Mesendoderm (in vitro differentiated cells): Measurements from ENCODE around the gene SH2B2.
A peak's percentile ranks its signal among the peaks of the same experiment; 100 is the strongest.

Source experiments
- DNase-seq: peaks from one replicate; pipeline ENCODE4 v3.0.0; 2013
- H2AK5ac ChIP-seq: 2 replicates; pipeline ENCODE4 v1.6.1; 2013; ENCODE audit warnings: low read length, inconsistent platforms
- H2BK120ac ChIP-seq: 2 replicates; pipeline ENCODE4 v1.6.1; 2013; ENCODE audit warnings: low read depth, mild to moderate bottlenecking, low read length, moderate library complexity, mixed read lengths
- H2BK15ac ChIP-seq: replicated peaks from 2 replicates; pipeline ENCODE4 v1.6.1; 2013; ENCODE audit warnings: low read depth, mild to moderate bottlenecking, moderate library complexity
- H2BK5ac ChIP-seq: 2 replicates; pipeline ENCODE4 v1.6.1; 2013; ENCODE audit warnings: low read length, inconsistent platforms
- H3K18ac ChIP-seq: 2 replicates; pipeline ENCODE4 v1.6.1; 2013; ENCODE audit warnings: mild to moderate bottlenecking, low read length, mixed read lengths
- H3K23ac ChIP-seq: one replicate; pipeline ENCODE4 v1.6.1; 2013; ENCODE audit warnings: low read length
- H3K27ac ChIP-seq: 2 replicates; pipeline ENCODE4 v1.5.1; 2013; ENCODE audit warnings: low read depth, mild to moderate bottlenecking, inconsistent platforms, low read length, moderate library complexity
- H3K27me3 ChIP-seq: 2 replicates; pipeline ENCODE4 v1.6.1; 2013; ENCODE audit warnings: low read length, control low read depth, mild to moderate bottlenecking, inconsistent platforms; ENCODE audit not compliant: insufficient read depth, poor library complexity
- H3K36me3 ChIP-seq: 2 replicates; pipeline ENCODE4 v1.6.1; 2013; ENCODE audit warnings: low read length, inconsistent platforms; ENCODE audit not compliant: control insufficient read depth, insufficient read depth
- H3K4ac ChIP-seq: one replicate; pipeline ENCODE4 v1.6.1; 2013; ENCODE audit warnings: low read depth, mild to moderate bottlenecking, low read length, moderate library complexity
- H3K4me1 ChIP-seq: 2 replicates; pipeline ENCODE4 v1.6.1; 2013; ENCODE audit warnings: low read depth, low read length, inconsistent platforms; ENCODE audit not compliant: control insufficient read depth
- H3K4me2 ChIP-seq: 2 replicates; pipeline ENCODE4 v1.6.1; 2013; ENCODE audit warnings: low read length
- H3K4me3 ChIP-seq: 2 replicates; pipeline ENCODE4 v1.5.1; 2013; ENCODE audit warnings: mild to moderate bottlenecking, low read length
- H3K56ac ChIP-seq: one replicate; pipeline ENCODE4 v1.6.1; 2013; ENCODE audit warnings: low read length
- H3K79me1 ChIP-seq: 2 replicates; pipeline ENCODE4 v1.6.1; 2013; ENCODE audit warnings: low read length, inconsistent platforms
- H3K79me2 ChIP-seq: 2 replicates; pipeline ENCODE4 v1.6.1; 2013; ENCODE audit warnings: mild to moderate bottlenecking, low read length; ENCODE audit not compliant: control insufficient read depth, insufficient read depth
- H3K9ac ChIP-seq: 2 replicates; pipeline ENCODE4 v1.6.1; 2013; ENCODE audit warnings: low read length, inconsistent platforms
- H4K5ac ChIP-seq: one replicate; pipeline ENCODE4 v1.6.1; 2013; ENCODE audit warnings: low read length
- H4K8ac ChIP-seq: one replicate; pipeline ENCODE4 v1.6.1; 2013; ENCODE audit warnings: low read depth, mild to moderate bottlenecking, control low read depth, low read length, moderate library complexity
- WGBS: extraction: QIAGEN DNeasy Blood & Tissue Kit; methylation state at CpG from one replicate; pipeline ENCODE4 v1.1.7; 2013; ENCODE audit warnings: low lambda C conversion rate, missing lambda C conversion rate; ENCODE audit not compliant: insufficient coverage; ENCODE audit errors: extremely low coverage; 5-methylcytosine and 5-hydroxymethylcytosine counted together

The SH2B2 gene

DNA sequence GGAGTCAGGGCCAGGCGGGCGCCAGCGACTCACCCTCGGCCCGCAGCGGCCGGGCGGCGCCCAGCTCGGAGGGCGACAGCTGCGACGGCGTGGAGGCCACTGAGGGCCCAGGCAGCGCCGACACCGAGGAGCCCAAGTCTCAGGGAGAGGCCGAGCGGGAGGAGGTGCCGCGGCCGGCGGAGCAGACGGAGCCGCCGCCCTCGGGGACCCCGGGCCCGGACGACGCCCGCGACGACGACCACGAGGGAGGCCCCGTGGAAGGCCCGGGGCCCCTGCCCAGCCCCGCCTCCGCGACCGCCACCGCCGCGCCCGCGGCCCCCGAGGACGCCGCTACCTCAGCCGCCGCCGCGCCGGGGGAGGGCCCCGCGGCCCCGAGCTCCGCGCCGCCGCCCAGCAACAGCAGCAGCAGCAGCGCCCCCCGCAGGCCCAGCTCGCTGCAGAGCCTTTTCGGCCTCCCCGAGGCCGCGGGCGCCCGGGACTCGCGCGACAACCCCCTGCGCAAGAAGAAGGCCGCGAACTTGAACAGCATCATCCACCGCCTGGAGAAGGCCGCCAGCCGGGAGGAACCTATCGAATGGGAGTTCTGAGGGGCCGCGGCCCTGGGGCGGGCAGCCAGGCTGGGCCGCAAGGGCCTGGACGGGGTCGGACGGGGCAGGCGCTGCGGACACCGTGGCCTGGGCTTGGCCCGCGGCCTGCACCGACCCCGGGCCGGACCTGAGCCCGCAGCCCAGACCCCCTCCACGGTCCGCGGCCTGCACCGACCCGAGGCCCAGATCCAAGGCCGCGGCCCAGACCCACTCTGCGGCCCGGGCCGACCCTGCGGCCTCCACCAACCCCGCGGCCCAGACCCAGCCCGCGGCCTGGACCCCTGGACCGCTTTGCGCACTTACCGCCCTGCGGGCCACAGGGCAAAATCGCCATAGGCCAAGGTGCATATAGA lies 37.9 kb upstream of the SH2B2 start:
- Histone ChIP-seq H3K27me3 (no peaks in the 10 kb centered on the region), H3K4me1 (no peaks in the 10 kb centered on the region), H3K36me3 (peaks cover 4% of the 10 kb centered on the region), H2AK5ac (no peak overlapping the region), H3K4me3 (no peak overlapping the region), H3K4me2 (no peak overlapping the region), H4K5ac (no peak overlapping the region), H4K8ac (no peak overlapping the region), H2BK120ac (no peak overlapping the region), H3K9ac (peak overlapping the region; percentile 49), H3K56ac (peak overlapping the region; percentile 56), H3K18ac (no peak overlapping the region), H3K79me2 (no peaks in the 10 kb centered on the region), H3K27ac (no peak overlapping the region), H2BK15ac (no peak overlapping the region), H3K4ac (no peak overlapping the region), H3K79me1 (no peaks in the 10 kb centered on the region), H3K23ac (no peak overlapping the region), H2BK5ac (no peak overlapping the region)
- DNase-seq: peak; percentile 48
- WGBS: no CpG with 5 or more reads among the region's 117 CpGs

DNA sequence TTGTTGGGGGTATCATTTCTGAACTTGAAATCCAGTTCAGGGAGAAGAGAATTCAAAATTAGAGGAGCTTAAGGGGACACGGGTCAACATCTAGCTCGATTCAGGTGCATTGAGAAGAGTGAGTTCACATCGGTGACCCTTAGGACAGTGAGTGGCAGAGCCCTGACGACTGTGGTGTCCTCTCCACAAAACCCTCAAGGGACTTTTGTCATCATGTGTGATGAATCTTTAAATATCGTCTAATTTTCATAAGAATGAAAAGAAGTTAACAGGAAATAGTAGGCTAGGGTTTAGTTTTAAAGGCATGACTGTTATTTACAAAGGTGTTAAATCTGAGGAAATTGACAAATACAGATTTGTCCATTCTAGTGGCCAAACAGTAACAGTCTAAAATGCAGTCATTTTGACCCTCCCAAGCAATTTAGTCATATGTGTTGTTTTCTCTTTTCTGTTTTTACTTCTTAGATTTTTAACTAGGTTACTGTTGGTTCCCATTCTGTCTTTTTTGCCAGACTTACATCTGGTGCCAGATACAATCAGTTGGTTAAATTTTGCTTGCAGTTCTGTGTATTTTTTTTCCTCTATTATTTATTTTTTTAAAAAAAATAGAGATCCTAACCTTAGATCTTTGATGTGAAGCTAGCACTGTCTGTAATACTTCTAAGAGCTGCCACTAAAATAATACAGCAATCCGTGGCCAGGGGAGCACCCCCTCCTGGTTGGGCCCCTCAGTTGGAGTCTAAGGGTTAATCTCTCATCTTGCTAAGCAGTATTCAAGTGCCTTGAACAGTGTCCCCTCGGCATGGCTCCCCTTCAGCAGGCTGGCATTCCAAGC lies 34.9 kb upstream of the SH2B2 start:
- no peak overlapping the region for H3K27ac ChIP-seq
- H3K18ac ChIP-seq: no peak overlapping the region
- H3K9ac ChIP-seq: no peak overlapping the region
- H3K4me3 ChIP-seq: no peak overlapping the region
- H3K79me1 ChIP-seq: no peaks in the 10 kb centered on the region
- H3K23ac ChIP-seq: no peak overlapping the region
- H4K5ac ChIP-seq: no peak overlapping the region
- no peaks in the 10 kb centered on the region for H3K27me3 ChIP-seq
- no peak overlapping the region for H2AK5ac ChIP-seq
- no peak for DNase-seq
- H3K36me3 ChIP-seq: peaks cover 3% of the 10 kb centered on the region
- H2BK120ac ChIP-seq: no peak overlapping the region
- H4K8ac ChIP-seq: no peak overlapping the region
- H2BK5ac ChIP-seq: no peak overlapping the region
- H3K4me2 ChIP-seq: no peak overlapping the region
- H3K79me2 ChIP-seq: no peaks in the 10 kb centered on the region
- H3K4ac ChIP-seq: no peak overlapping the region
- H3K4me1 ChIP-seq: no peaks in the 10 kb centered on the region
- H2BK15ac ChIP-seq: no peak overlapping the region
- WGBS: no CpG with 5 or more reads among the region's 7 CpGs
- H3K56ac ChIP-seq: no peak overlapping the region

DNA sequence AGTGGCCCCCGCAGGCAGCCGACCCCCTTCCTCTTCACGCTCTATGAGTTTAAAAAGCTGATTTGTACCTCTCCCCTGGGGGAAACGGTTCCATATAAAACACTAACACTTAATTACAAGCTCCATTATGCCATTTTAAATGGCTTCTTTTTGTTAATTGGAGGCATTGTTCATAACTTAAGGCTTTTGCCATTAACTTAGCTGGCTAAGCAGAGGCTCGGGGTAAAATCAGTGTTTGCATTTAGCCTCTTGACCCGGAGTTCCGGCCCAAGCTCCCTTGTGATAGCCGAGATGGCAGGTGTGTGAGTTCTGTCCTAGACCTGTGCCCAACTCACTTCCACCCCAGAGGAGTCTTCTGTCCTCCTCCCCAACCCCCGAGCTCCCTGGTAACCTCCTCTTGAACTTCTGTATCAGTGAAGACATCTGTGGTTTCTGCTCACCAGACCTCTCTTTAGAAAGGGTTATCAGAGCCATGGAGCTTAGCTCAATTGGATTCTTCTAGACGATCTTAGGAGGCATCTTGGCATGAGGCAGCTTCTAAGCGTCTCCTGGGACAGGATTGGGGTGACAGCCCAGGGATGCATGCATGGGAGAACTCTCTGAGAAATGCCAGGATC lies 34.2 kb upstream of the SH2B2 start:
- Histone ChIP-seq H3K4me2 (no peak overlapping the region), H3K36me3 (peaks cover 3% of the 10 kb centered on the region), H3K4me1 (no peaks in the 10 kb centered on the region), H3K79me1 (no peaks in the 10 kb centered on the region), H3K27me3 (no peaks in the 10 kb centered on the region), H2AK5ac (no peak overlapping the region), H3K79me2 (no peaks in the 10 kb centered on the region), H4K5ac (no peak overlapping the region), H2BK120ac (no peak overlapping the region), H3K4me3 (no peak overlapping the region), H3K9ac (no peak overlapping the region), H3K4ac (no peak overlapping the region), H3K56ac (no peak overlapping the region), H4K8ac (no peak overlapping the region), H3K23ac (no peak overlapping the region), H2BK15ac (no peak overlapping the region), H3K27ac (no peak overlapping the region), H3K18ac (no peak overlapping the region), H2BK5ac (no peak overlapping the region)
- DNase-seq: no peak
- WGBS: no CpG with 5 or more reads among the region's 11 CpGs

GRCh38 chr7:102253066-102253972 lies 33.3 kb upstream of the SH2B2 start:
- no peaks in the 10 kb centered on the region for H3K4me1 ChIP-seq
- H3K9ac ChIP-seq: no peak overlapping the region
- no peak overlapping the region for H2BK15ac ChIP-seq
- H3K4ac ChIP-seq: no peak overlapping the region
- H3K36me3 ChIP-seq: peaks cover 3% of the 10 kb centered on the region
- no peak overlapping the region for H2BK120ac ChIP-seq
- H2AK5ac ChIP-seq: no peak overlapping the region
- H3K23ac ChIP-seq: no peak overlapping the region
- H3K27ac ChIP-seq: no peak overlapping the region
- WGBS: no CpG with 5 or more reads among the region's 19 CpGs
- H3K79me1 ChIP-seq: no peaks in the 10 kb centered on the region
- no peak overlapping the region for H3K4me3 ChIP-seq
- H3K18ac ChIP-seq: no peak overlapping the region
- H3K27me3 ChIP-seq: no peaks in the 10 kb centered on the region
- DNase-seq: no peak
- H3K4me2 ChIP-seq: no peak overlapping the region
- H3K56ac ChIP-seq: no peak overlapping the region
- H4K5ac ChIP-seq: no peak overlapping the region
- no peaks in the 10 kb centered on the region for H3K79me2 ChIP-seq
- H2BK5ac ChIP-seq: no peak overlapping the region
- no peak overlapping the region for H4K8ac ChIP-seq

GRCh38 chr7:102253973-102254370 lies 32.7 kb upstream of the SH2B2 start:
- no peak overlapping the region for H3K27ac ChIP-seq
- no peak overlapping the region for H2BK5ac ChIP-seq
- no peak overlapping the region for H3K4ac ChIP-seq
- no peak overlapping the region for H4K5ac ChIP-seq
- no peak overlapping the region for H3K56ac ChIP-seq
- H3K23ac ChIP-seq: no peak overlapping the region
- peaks cover 3% of the 10 kb centered on the region for H3K36me3 ChIP-seq
- H2AK5ac ChIP-seq: no peak overlapping the region
- H3K27me3 ChIP-seq: no peaks in the 10 kb centered on the region
- H4K8ac ChIP-seq: no peak overlapping the region
- H3K4me2 ChIP-seq: no peak overlapping the region
- no peak overlapping the region for H2BK120ac ChIP-seq
- H3K9ac ChIP-seq: no peak overlapping the region
- H3K79me1 ChIP-seq: no peaks in the 10 kb centered on the region
- no peaks in the 10 kb centered on the region for H3K79me2 ChIP-seq
- no peak for DNase-seq
- no peak overlapping the region for H3K18ac ChIP-seq
- no CpG with 5 or more reads among the region's 13 CpGs for WGBS
- no peak overlapping the region for H2BK15ac ChIP-seq
- no peak overlapping the region for H3K4me3 ChIP-seq
- H3K4me1 ChIP-seq: no peaks in the 10 kb centered on the region
